HG03378 (cell line): Measurements from ENCODE around the gene PRR4.

Source experiments
- ATAC-seq: cut with Tn5 transposase; IDR thresholded peaks from one replicate; pipeline ENCODE4 v1.9.1; 2021; ENCODE audit warnings: mild to moderate bottlenecking, moderate library complexity; ENCODE audit not compliant: unreplicated experiment

Gene PRR4

GRCh38 chr12:10802587-10802986 lies 46.7 kb downstream of the PRR4 start, which contains the start of gene TAS2R7:
Gene TAS2R7 (minus strand): TSS chr12:10802627. CDS start chr12:10802570, 57 bp downstream.
- ATAC-seq = no peak

GRCh38 chr12:10801741-10802140 lies 47.5 kb downstream of the PRR4 start:
- ATAC-seq = no peak
